ENCODE measurements around the gene KIAA0825.
"Not testable (repeated sequence)": the region's sequence is repeated elsewhere in the genome, so short reads cannot be mapped to it uniquely, and the experiment has no call there.

Gene KIAA0825

GRCh38 chr5:94577466-94578245 is 40.7 kb downstream of the KIAA0825 start:
- no peak for DNase-seq

- no peak for DNase-seq
Measured at GRCh38 chr5:94575196-94575595, 43.2 kb downstream of the KIAA0825 start.

DNA sequence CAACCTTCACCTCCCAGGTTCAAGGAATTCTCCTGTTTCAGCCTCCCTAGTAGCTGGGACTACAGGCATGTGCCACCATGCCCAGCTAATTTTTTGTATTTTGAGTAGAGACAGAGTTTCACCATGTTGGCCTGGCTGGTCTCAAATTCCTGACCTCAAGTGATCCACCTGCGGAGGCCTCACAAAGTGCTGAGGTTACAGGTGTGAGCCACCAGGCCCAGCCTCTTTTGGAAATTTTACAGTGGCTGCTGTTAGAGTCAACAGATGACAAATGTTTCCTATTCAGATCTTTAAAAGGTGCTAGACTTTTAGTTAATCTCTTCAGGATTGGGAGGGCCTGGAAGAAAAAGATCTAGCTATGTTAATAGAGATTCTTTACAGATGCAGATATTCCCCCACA is 45.1 kb downstream of the KIAA0825 start:
- not testable (repeated sequence) for DNase-seq

- DNase-seq = no peak
Measured at GRCh38 chr5:94571415-94571814, 47.0 kb downstream of the KIAA0825 start.

DNA sequence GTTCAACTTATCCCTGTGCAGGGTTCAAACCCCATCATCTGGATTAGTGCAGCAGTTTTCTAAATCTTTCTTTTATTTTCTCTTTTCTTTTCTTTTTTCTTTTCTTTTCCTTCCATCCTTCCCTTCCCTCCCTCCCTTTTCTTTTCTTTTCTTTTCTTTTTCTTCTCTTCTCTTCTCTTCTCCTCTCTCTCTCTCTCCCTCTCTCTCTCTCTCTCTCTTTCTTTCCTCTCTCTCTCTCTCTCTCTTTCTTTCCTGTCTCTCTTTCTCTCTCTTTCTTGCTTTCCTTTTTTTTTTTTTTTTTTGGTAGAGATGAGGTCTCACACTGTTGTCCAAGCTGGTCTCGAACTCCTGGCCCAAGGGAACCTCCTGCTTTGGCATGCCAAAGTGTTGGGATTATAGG is 53.6 kb downstream of the KIAA0825 start:
- DNase-seq = no peak

- peak; percentile 9 for DNase-seq
Measured at GRCh38 chr5:94562327-94562971, 56.0 kb downstream of the KIAA0825 start.

GRCh38 chr5:94558028-94558427 is 60.4 kb downstream of the KIAA0825 start:
- DNase-seq = no peak

DNA sequence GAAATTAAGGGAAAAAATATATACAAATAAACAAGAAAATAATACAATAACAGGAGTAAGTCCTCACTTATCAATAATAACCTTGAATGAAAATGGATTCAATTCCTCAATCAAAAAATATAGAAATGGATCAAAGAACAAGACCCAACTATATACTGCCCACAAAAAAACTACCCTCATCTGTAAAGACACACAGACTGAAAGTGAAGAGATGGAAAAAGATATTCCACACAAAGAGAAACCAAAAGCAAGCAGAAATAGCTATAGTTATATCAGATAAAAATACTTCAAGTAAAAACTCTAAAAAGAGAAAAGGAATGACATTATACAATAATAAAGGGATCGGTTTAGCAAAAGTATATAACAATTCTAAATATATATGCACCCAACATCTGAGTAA is 66.5 kb downstream of the KIAA0825 start:
- DNase-seq = no peak

DNA sequence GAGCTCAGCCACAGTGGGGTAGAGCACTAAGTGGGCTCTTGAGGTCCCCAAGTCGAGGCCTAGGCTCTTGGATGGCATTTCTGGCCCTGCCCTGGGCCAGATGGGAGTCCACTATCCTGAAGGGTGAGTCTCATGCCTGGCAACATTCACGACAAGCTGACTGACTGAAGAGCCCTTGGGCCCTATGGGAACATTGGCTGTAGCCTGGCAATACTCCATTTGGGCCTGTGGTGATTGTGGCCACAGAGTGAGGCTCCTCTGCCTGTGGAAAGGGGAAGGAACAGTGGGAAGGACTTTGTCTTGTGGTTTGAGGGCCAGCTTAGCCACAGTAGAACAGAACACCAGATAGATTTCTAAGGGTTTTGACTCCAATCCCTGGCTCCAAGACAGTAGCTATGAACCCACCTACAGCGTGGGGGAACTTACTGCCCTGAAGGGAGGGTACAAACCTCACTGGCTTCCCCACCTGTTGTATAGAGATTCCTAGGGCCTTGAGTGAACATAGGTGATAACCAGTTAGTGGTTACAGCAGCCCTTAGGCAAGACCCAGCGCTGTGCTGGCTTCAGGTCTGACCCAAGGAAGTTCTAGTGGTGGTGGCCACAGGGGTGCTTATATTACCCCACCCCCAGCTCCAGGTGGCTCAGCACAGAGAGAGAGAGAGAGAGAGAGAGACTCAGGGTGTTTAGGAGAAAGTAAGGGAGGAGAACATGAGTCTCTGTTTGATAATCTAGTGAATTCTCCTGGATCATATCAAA is 72.4 kb downstream of the KIAA0825 start:
- no peak for DNase-seq

- DNase-seq = no peak
Measured at GRCh38 chr5:94544875-94545547, 73.4 kb downstream of the KIAA0825 start.

DNA sequence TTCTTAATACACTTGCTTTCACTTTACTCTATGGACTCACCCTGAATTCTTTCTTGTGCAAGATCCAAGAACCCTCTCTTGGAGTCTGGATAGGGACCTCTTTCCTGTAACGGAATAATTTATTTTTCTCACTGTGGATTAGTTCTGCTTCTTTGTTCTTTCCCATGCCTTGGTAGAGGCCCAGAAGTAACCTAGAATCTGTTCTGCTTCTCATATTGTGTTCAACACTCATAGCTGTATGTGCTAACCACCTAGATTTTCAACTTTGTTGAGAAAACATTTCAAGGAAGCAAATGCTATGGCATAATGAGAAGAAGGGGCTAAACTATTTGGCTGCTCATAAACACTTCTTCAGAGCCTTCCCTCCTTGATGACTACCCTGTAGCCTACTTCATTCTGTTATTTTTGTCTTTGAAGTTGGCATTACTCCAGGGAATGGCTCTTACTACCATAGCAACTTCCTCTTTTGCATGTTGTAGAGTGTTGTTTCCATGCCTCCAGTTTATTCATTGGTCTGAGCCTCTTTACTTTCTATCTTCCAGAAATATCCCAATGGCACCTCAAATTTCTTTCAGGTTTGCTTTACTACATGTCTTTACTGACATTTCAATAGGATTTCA is 74.3 kb downstream of the KIAA0825 start:
- no peak for DNase-seq

DNA sequence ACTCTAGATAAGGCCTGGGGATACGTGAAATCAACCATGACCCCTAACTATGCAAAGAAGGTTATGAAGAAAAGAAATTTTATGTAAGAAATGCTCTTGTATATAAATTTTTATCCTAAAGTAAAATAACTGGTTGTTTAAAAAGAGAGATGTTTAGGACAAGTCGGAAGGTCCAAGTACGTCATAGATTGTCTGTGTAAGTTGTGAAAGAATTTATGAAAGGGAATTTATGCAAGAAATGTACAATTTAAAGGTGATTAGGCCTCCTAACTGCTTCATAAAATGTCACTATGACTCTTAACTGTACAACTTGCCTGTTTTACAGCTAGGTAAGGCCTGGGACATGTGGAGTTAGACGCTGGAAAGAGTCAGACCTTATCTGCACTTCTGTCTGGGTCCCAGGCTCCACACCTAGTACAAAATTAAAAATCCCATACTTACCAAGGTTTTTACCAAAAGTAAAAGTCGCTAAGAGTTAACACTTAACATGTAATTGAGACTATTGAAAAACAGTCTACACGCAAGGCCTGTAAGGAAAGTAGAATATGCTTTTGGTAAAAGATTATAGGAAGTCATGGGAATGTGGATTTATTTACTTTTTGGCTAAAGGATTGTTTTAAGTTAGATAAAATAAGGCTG is 77.4 kb downstream of the KIAA0825 start:
- DNase-seq = no peak

GRCh38 chr5:94538260-94538659 is 80.1 kb downstream of the KIAA0825 start:
- no peak for DNase-seq

DNA sequence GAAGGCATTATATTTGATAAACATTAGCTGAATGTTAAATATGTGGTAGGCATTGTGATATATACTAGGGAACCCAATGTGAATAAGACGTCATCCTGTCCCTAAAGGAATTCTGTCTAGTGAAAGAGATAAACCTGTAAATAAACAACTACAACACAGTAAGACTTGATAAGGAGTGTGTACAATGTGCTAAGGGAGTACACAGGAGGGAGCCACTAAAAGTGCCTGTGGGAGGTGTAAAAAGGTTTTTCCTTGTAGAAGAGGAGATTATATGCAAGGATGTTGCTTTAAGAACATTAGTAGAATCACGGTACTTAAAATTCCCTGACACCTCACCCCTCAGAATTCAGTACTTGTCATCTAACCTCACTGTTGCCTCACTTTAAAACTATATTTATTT is 91.7 kb downstream of the KIAA0825 start:
- no peak for DNase-seq

GRCh38 chr5:94524841-94525697 is 93.3 kb downstream of the KIAA0825 start:
- DNase-seq = peak; percentile 25

DNA sequence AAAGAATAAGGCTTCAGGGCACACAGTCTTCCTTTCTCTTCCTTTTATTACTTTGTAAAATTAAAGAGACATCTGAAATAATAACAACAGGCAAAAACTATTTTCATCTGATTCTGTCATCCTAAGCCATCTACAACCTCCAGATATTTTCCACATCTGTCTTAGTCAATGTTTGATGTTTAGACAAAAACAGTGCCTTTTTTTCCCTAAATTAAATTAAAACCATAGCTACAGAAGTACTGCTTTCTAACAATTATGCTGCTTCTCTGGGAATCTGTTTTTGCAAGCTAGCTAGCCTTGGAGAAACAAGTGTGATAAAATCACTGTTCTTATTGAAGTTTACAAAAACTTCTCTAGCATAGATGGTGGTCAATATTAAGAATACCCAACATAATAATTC is 95.4 kb downstream of the KIAA0825 start:
- no peak for DNase-seq

DNA sequence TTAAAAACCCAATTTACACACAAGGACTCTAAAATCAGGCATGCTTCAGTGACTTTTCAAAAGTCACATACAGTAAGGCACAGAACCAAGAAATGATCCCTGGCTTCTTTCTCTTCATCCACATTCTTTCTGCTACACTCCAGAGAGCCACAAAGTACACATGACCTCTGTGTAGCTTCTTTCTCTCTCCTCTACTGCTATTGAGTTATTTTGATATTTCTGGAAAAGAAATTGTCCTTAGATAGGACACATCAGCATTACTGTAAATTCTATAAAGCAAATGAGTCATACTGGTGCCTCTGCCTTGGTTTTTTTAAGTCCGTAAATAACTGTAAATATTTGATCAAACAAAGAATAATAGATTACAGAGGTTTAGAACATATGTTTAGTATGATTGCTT is 96.3 kb downstream of the KIAA0825 start:
- DNase-seq = no peak

DNA sequence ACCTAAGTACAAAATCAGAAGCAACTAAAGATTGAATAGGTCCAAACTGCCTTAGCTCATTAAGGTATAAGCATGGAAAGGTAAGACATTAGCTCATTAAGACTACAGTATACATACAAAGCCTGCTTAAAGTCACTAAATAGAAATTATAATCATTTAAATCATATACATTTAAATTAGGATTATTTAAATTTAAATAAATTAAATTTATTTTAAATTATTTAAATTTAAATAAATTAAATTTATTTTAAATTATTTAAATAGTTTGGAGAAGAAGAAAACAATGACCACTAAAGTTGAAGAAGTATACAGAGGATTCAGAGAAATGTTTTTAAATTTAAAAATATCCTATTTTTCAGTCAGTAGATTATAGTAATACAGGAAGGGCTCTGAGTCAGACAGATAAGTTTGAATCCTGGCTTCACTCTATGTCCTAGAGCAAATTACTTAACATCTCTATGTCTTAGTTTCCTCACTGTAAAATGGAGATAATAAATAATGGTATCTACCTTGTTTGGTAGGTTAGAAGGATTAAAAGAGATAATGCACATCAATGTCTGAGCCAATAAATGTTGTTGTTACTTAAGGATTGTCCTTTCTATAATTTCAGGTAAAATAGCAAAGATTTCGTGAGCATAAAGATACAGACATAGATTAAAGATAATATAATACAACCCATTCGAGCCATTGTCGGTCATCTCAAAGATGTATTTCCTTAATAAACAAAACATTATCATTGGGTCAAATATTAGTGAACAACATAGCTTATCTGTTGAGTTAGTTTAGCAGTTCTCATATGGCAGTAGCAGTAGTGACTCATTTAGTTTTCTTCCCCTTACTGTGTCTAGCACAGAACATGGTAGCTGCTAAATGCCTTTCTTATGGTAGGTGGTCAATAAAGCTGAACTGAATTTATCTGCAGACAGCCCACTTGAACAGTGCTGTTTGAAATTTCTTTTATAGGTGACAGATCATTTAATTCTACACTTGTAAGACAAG is 100.6 kb downstream of the KIAA0825 start:
- no peak for DNase-seq

DNA sequence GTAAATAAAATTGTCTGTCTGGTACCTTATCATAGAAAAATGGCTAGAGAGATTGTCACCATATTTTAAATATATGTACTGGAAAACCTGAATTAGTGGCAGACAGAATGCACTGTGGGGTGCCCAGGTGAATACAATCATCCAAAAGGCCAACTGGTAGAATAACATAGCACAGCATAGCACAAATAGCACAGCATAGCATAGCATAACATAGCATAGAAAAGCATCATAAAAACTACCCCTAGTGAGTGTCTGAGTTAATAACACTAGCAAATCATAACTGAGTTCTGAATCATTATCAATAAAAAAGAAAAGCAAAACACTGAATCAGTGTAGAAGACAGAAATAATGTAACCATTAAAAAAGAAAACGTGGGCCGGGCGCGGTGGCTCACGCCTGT is 102.3 kb downstream of the KIAA0825 start:
- DNase-seq = no peak

All from retina (tissue), 1 donor.